K562 (cell line): ENCODE measurements around the gene UGP2. TPM values are rescaled to one million over a fixed set of nuclear protein-coding genes. Genes with fewer than 3 reads are reported as not detected.

Experiments used
- CHD1 ChIP-seq: fragments of 200-600 bp; sonication (generic); IDR thresholded peaks from one replicate; pipeline ENCODE4 v1.6.1; 2012; ENCODE audit warnings: mild to moderate bottlenecking, moderate library complexity, low read length, inconsistent platforms
- CTCF ChIP-seq, 3 experiments: IDR thresholded peaks in 2 of 3; conservative IDR thresholded peaks in 1 of 3; 2 replicates each; pipeline ENCODE4 v1.5.1; 2011 to 2012; ENCODE audit warnings: low read length in 3 of 3, mild to moderate bottlenecking in 3 of 3, control low read depth in 2 of 3, improper control_type of control experiment in 1 of 3, inconsistent platforms in 1 of 3, low read depth in 1 of 3, mixed read lengths in 1 of 3, moderate library complexity in 1 of 3; ENCODE audit not compliant: insufficient read depth in 2 of 3
- DLX4 ChIP-seq: fragments of 250-450 bp; sonication (Bioruptor Pico); IDR thresholded peaks from 2 replicates; pipeline ENCODE4 v1.6.1; 2021; ENCODE audit warnings: mild to moderate bottlenecking
- FOXM1 ChIP-seq, 2 experiments: fragments of 450-650 bp in 1 of 2; sonication (generic) in 1 of 2; formaldehyde crosslinking in 1 of 2; IDR thresholded peaks; 2 replicates each; pipeline versions ENCODE4 v1.6.1 to v1.9.0; 2017 to 2022; ENCODE audit warnings: low read depth in 2 of 2, mild to moderate bottlenecking in 2 of 2, missing genetic modification reagents in 1 of 2, moderate library complexity in 1 of 2
- GATAD2A ChIP-seq: fragments of 450-650 bp; IDR thresholded peaks from 2 replicates; pipeline ENCODE4 v1.6.1; 2017
- HMBOX1 ChIP-seq: sonication (generic); IDR thresholded peaks from 2 replicates; pipeline ENCODE4 v1.6.1; 2016
- KDM5B ChIP-seq: fragments of 200-600 bp; sonication (generic); IDR thresholded peaks from 2 replicates; pipeline ENCODE4 v1.6.1; 2012; ENCODE audit warnings: low read depth, mild to moderate bottlenecking, moderate library complexity, low read length, control low read depth, inconsistent platforms; ENCODE audit not compliant: insufficient replicate concordance
- MAFG ChIP-seq: fragments of 450-650 bp; conservative IDR thresholded peaks from 2 replicates; pipeline ENCODE4 v1.6.1; 2016; ENCODE audit warnings: missing genetic modification characterization, missing compliant biosample characterization
- MBD1 ChIP-seq: fragments of 250-450 bp; sonication (Bioruptor Pico); IDR thresholded peaks from 2 replicates; pipeline ENCODE4 v1.8.0; 2022; ENCODE audit warnings: inconsistent platforms
- NFRKB ChIP-seq: fragments of 450-650 bp; IDR thresholded peaks from 2 replicates; pipeline ENCODE4 v1.6.1; 2016; ENCODE audit warnings: low read depth
- POLR2AphosphoS5 ChIP-seq: IDR thresholded peaks from 2 replicates; pipeline ENCODE4 v1.6.1; 2011; ENCODE audit warnings: mild to moderate bottlenecking, low read depth, low read length, moderate library complexity; ENCODE audit not compliant: control insufficient read depth, insufficient read depth
- RNF219 ChIP-seq: fragments of 250-450 bp; sonication (Bioruptor Pico); IDR thresholded peaks from 2 replicates; pipeline ENCODE4 v1.5.0; 2022; ENCODE audit warnings: mild to moderate bottlenecking
- SRSF1 ChIP-seq: fragments of 200-400 bp; formaldehyde crosslinking; IDR thresholded peaks from 2 replicates; pipeline ENCODE4 v1.6.1; 2017; ENCODE audit warnings: mild to moderate bottlenecking, low read depth, low read length, moderate library complexity
- TRIM24 ChIP-seq, 2 experiments: fragments of 450-650 bp; IDR thresholded peaks; 2 replicates each; pipeline ENCODE4 v1.6.1; 2016
- XRCC4 ChIP-seq: IDR thresholded peaks from one replicate; pipeline ENCODE4 v1.6.1; 2011; ENCODE audit not compliant: insufficient read depth, insufficient read length; ENCODE audit errors: extremely low read depth
- ZBED1 ChIP-seq: IDR thresholded peaks from 2 replicates; pipeline ENCODE4 v1.6.1; 2014
- ZC3H4 ChIP-seq: sonication (generic); formaldehyde crosslinking; IDR thresholded peaks from 2 replicates; pipeline ENCODE4 v1.9.0; 2021; ENCODE audit warnings: missing genetic modification reagents, borderline replicate concordance
- ZC3H8 ChIP-seq: fragments of 450-650 bp; IDR thresholded peaks from 2 replicates; pipeline ENCODE4 v1.6.1; 2017
- ZFP36 ChIP-seq: fragments of 150-350 bp; IDR thresholded peaks from 2 replicates; pipeline ENCODE4 v1.6.1; 2018; ENCODE audit warnings: low read length, low read depth; ENCODE audit not compliant: partially characterized antibody
- ZNF121 ChIP-seq: sonication (generic); formaldehyde crosslinking; conservative IDR thresholded peaks from 2 replicates; pipeline ENCODE4 v1.8.0; 2022; ENCODE audit warnings: missing genetic modification reagents
- ZNF316 ChIP-seq: fragments of 450-650 bp; IDR thresholded peaks from 2 replicates; pipeline ENCODE4 v1.6.1; 2016
- ZNF347 ChIP-seq: fragments of 450-650 bp; formaldehyde crosslinking; IDR thresholded peaks from 2 replicates; pipeline ENCODE4 v1.4.0; 2020; ENCODE audit warnings: low read depth, mild to moderate bottlenecking, moderate library complexity
- ZNF41 ChIP-seq: fragments of 250-450 bp; sonication (Bioruptor Pico); conservative IDR thresholded peaks from 2 replicates; pipeline ENCODE4 v1.4.0; 2020; ENCODE audit warnings: mild to moderate bottlenecking
- ZNF785 ChIP-seq: fragments of 250-450 bp; sonication (Bioruptor Pico); IDR thresholded peaks from 2 replicates; pipeline ENCODE4 v1.4.0; 2020; ENCODE audit warnings: mild to moderate bottlenecking
- polyA plus RNA-seq, 8 experiments: library from polyadenylated mRNA; depleted of rRNA in 4 of 8; stranded (reverse) in 5 of 8; unstranded in 3 of 8; fragments of >200 nt; fragmentation: Nextera tagmentation in 2 of 8; fragmentation: Illumina TruSeq in 1 of 8; extraction: Ambion mirVana in 2 of 8; extraction: Trizol in 1 of 8; gene quantifications; 2 replicates each; pipeline versions ENCODE4 v1.2.1 to v1.2.3, GENCODE V29; 2011 to 2014; ENCODE audit warnings: inconsistent platforms in 1 of 8, missing spikeins in 1 of 8
- total RNA-seq, 7 experiments: library from RNA; depleted of rRNA in 6 of 7; stranded (reverse); fragments of >200 nt in 6 of 7; fragmentation: Illumina TruSeq in 2 of 7; extraction: Trizol in 2 of 7; gene quantifications; 2 replicates each; pipeline versions ENCODE4 v1.2.1 to v1.2.3, GENCODE V29; 2011 to 2021; ENCODE audit warnings: low replicate concordance in 1 of 7

UGP2 gene
- total and polyA plus RNA-seq, 9 of the 15 experiments (the other 6 are each of a cell fraction or from before 2014, with no cell fraction given), result 25.2 to 69.3 (median 58.9) TPM

- TF ChIP-seq MBD1 (CRISPR knock-in tag) (no peak), ZFP36 (no peak), RNF219 (CRISPR knock-in tag) (no peak), CTCF (IDR thresholded peaks at IDR 0.05 in 2 of 3, conservative IDR thresholded peaks at IDR 0.05 in 1 of 3; ENCODE audit: insufficient read depth in 2 of 3, low read depth in 1 of 3, low read length in 3 of 3) (no peak), ZC3H4 (CRISPR knock-in tag) (no peak), ZC3H8 (no peak), DLX4 (CRISPR knock-in tag) (no peak), ZNF316 (no peak), CHD1 (no peak), XRCC4 (no peak), FOXM1 (IDR thresholded peaks at IDR 0.05; ENCODE audit: low read depth) (peak; percentile 20; the same call in 1 of the 2 replicates), FOXM1 (CRISPR knock-in tag; IDR thresholded peaks at IDR 0.05; ENCODE audit: low read depth) (0 out of 2 replicates have a peak, but pooled peaks have one; percentile 51), ZBED1 (no peak), KDM5B (peak; percentile 25), TRIM24 (IDR thresholded peaks at IDR 0.05) (peak in 1 of 2 experiments; percentile 41; a peak in 1 of 4 replicates), ZNF41 (CRISPR knock-in tag) (no peak), GATAD2A (no peak), ZNF785 (CRISPR knock-in tag) (no peak), SRSF1 (no peak), ZNF347 (CRISPR knock-in tag) (no peak), POLR2AphosphoS5 (peak; percentile 75), HMBOX1 (no peak), ZNF121 (no peak), NFRKB (no peak), MAFG (tag) (no peak)
Measured at GRCh38 chr2:63840785-63841253, 877 bp upstream of the UGP2 start (continued).
